Measurements from ENCODE around the gene SPG7.

DNA sequence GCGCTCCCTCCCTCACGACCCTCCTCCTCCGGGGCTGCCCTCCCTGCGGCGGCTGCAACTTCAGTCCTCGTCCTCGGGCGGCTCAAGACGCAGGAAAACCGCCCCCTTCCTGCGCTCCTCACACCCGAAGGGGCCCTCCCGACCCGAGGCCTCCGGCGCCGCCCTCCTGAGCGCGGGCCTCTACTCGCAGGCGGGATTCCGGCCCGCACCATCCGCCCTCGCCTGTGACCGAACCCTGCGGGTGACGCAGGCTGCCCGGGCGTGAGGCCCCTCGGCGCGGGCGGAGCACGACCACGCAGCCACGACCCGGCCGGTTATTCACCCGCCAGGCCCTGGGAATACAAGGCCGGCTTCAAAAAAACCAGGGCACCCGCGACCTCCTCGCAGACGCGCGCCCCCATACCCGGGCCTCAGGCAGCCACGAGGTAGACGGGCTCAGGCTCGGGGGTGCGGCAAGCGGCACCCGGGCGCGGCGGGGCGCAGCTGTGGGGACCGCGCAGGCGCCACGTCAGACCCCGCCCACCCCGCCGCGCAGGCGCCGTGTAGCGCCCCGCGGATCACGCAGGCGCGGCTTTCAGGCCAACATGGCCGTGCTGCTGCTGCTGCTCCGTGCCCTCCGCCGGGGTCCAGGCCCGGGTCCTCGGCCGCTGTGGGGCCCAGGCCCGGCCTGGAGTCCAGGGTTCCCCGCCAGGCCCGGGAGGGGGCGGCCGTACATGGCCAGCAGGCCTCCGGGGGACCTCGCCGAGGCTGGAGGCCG, at the start of gene SPG7:
- TF ChIP-seq, protein P1, sequence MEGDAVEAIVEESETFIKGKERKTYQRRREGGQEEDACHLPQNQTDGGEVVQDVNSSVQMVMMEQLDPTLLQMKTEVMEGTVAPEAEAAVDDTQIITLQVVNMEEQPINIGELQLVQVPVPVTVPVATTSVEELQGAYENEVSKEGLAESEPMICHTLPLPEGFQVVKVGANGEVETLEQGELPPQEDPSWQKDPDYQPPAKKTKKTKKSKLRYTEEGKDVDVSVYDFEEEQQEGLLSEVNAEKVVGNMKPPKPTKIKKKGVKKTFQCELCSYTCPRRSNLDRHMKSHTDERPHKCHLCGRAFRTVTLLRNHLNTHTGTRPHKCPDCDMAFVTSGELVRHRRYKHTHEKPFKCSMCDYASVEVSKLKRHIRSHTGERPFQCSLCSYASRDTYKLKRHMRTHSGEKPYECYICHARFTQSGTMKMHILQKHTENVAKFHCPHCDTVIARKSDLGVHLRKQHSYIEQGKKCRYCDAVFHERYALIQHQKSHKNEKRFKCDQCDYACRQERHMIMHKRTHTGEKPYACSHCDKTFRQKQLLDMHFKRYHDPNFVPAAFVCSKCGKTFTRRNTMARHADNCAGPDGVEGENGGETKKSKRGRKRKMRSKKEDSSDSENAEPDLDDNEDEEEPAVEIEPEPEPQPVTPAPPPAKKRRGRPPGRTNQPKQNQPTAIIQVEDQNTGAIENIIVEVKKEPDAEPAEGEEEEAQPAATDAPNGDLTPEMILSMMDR (IDR thresholded peaks at IDR 0.05): peak in 1 of 3 donors; percentile 14
- TF ChIP-seq POLR2A (IDR thresholded peaks at IDR 0.05): peak in 1 of 2 donors; percentile 73
